Activated T-cell treated with anti-CD3 and anti-CD28 coated beads for 48 hours (primary cell): ENCODE data around the gene KLK1.

Experiments used
- DNase-seq: peaks from one replicate; pipeline ENCODE4 v3.0.0-alpha.2; 2020; ENCODE audit warnings: low read depth

Gene KLK1

DNA sequence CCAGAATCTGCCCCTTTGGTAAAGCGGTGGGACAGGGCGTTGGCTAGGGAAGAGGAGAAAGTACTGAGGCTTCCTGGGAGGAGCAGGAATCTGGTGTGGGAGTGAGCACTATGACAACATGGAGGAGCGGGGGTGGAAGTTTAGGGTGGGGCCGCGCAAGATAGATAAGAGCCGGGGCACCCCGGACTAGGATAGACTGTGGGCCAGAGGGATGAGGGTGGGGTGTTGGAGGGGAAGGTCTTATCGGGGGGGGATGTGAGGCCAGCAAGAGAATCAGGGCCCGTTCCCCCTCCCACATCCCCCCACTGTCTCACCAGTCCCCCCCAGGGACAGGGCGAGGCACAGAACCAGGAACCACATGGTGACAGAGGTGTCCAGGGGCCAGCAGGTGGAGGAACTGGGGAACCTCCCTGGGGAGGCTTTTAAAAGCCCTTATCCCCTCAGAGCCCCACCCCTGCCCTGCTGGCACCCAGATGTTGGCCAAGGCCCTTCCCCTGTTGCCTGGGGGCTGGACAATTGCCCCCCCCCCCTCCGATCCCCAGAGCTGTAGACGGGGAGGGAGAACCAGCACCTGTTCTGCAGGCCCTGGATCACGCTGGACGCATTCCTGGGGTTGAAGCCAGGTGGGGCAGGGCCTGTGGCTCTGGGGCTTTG, at the start of gene KLK1:
KLK1 (minus strand) TSS at position 399 of the 654 bp plus-strand sequence; CDS start at position 360, 39 bp downstream.
- DNase-seq: no peak

DNA sequence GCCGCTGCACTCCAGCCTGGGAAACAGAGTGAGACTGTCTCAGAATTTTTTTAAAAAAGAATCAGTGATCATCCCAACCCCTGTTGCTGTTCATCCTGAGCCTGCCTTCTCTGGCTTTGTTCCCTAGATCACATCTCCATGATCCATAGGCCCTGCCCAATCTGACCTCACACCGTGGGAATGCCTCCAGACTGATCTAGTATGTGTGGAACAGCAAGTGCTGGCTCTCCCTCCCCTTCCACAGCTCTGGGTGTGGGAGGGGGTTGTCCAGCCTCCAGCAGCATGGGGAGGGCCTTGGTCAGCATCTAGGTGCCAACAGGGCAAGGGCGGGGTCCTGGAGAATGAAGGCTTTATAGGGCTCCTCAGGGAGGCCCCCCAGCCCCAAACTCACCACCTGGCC, 49.5 kb upstream of the KLK1 start, which contains the start of gene KLK2:
KLK2 (plus strand) TSS at position 384 of the 400 bp plus-strand sequence. CDS start 35 bp downstream, outside the sequence.
- DNase-seq: no peak

DNA sequence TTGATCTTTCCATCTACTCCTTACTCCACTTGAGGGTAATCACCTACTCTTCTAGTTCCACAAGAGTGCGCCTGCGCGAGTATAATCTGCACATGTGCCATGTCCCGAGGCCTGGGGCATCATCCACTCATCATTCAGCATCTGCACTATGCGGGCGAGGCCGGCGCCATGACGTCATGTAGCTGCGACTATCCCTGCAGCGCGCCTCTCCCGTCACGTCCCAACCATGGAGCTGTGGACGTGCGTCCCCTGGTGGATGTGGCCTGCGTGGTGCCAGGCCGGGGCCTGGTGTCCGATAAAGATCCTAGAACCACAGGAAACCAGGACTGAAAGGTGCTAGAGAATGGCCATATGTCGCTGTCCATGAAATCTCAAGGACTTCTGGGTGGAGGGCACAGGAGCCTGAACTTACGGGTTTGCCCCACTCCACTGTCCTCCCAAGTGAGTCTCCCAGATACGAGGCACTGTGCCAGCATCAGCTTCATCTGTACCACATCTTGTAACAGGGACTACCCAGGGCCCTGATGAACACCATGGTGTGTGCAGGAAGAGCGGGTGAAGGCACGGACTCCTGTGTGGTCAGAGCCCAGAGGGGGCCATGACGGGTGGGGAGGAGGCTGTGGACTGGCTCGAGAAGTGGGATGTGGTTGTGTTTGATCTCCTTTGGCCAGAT, 47.0 kb upstream of the KLK1 start:
- peak; percentile 36 for DNase-seq

DNA sequence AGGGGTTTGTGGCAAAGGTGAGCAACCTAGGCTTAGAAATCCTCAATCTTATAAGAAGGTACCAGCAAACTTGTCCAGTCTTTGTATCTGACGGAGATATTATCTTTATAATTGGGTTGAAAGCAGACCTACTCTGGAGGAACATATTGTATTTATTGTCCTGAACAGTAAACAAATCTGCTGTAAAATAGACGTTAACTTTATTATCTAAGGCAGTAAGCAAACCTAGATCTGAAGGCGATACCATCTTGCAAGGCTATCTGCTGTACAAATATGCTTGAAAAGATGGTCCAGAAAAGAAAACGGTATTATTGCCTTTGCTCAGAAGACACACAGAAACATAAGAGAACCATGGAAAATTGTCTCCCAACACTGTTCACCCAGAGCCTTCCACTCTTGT, 45.9 kb upstream of the KLK1 start:
- no peak for DNase-seq

DNA sequence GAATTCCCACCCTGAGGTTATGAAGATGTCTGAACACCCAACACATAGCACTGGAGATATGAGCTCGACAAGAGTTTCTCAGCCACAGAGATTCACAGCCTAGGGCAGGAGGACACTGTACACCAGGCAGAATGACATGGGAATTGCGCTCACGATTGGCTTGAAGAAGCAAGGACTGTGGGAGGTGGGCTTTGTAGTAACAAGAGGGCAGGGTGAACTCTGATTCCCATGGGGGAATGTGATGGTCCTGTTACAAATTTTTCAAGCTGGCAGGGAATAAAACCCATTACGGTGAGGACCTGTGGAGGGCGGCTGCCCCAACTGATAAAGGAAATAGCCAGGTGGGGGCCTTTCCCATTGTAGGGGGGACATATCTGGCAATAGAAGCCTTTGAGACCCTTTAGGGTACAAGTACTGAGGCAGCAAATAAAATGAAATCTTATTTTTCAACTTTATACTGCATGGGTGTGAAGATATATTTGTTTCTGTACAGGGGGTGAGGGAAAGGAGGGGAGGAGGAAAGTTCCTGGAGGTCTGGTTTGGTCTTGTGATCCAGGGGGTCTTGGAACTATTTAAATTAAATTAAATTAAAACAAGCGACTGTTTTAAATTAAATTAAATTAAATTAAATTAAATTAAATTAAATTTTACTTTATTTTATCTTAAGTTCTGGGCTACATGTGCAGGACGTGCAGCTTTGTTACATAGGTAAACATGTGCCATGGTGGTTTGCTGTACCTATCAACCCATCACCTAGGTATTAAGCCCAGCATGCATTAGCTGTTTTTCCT, 38.1 kb upstream of the KLK1 start:
- no peak for DNase-seq

DNA sequence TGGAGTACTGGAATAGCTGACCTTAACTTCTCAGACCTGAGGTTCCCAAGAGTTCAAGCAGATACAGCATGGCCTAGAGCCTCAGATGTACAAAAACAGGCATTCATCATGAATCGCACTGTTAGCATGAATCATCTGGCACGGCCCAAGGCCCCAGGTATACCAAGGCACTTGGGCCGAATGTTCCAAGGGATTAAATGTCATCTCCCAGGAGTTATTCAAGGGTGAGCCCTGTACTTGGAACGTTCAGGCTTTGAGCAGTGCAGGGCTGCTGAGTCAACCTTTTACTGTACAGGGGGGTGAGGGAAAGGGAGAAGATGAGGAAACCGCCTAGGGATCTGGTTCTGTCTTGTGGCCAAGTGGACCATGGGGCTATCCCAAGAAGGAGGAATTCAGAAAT, 37.4 kb upstream of the KLK1 start:
- no peak for DNase-seq

DNA sequence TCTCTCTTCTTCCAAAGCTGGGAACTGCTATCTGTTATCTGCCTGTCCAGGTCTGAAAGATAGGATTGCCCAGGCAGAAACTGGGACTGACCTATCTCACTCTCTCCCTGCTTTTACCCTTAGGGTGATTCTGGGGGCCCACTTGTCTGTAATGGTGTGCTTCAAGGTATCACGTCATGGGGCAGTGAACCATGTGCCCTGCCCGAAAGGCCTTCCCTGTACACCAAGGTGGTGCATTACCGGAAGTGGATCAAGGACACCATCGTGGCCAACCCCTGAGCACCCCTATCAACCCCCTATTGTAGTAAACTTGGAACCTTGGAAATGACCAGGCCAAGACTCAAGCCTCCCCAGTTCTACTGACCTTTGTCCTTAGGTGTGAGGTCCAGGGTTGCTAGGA, 36.3 kb upstream of the KLK1 start:
- DNase-seq: no peak

DNA sequence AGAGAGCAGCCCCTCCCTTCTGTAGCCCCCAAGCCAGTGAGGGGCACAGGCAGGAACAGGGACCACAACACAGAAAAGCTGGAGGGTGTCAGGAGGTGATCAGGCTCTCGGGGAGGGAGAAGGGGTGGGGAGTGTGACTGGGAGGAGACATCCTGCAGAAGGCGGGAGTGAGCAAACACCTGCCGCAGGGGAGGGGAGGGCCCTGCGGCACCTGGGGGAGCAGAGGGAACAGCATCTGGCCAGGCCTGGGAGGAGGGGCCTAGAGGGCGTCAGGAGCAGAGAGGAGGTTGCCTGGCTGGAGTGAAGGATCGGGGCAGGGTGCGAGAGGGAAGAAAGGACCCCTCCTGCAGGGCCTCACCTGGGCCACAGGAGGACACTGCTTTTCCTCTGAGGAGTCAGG, 35.3 kb upstream of the KLK1 start:
- DNase-seq: no peak

DNA sequence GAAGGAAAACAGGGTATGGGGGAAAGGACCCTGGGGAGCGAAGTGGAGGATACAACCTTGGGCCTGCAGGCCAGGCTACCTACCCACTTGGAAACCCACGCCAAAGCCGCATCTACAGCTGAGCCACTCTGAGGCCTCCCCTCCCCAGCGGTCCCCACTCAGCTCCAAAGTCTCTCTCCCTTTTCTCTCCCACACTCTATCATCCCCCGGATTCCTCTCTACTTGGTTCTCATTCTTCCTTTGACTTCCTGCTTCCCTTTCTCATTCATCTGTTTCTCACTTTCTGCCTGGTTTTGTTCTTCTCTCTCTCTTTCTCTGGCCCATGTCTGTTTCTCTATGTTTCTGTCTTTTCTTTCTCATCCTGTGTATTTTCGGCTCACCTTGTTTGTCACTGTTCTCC, 33.8 kb upstream of the KLK1 start:
- DNase-seq: no peak

DNA sequence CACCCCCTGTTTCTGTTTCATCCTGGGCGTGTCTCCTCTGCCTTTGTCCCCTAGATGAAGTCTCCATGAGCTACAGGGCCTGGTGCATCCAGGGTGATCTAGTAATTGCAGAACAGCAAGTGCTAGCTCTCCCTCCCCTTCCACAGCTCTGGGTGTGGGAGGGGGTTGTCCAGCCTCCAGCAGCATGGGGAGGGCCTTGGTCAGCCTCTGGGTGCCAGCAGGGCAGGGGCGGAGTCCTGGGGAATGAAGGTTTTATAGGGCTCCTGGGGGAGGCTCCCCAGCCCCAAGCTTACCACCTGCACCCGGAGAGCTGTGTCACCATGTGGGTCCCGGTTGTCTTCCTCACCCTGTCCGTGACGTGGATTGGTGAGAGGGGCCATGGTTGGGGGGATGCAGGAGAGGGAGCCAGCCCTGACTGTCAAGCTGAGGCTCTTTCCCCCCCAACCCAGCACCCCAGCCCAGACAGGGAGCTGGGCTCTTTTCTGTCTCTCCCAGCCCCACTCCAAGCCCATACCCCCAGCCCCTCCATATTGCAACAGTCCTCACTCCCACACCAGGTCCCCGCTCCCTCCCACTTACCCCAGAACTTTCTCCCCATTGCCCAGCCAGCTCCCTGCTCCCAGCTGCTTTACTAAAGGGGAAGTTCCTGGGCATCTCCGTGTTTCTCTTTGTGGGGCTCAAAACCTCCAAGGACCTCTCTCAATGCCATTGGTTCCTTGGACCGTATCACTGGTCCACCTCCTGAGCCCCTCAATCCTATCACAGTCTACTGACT, 31.2 kb upstream of the KLK1 start, which contains the start of gene KLK3:
KLK3 (plus strand) TSS at position 280 of the 775 bp plus-strand sequence; CDS start at position 321, 41 bp downstream.
- no peak for DNase-seq

DNA sequence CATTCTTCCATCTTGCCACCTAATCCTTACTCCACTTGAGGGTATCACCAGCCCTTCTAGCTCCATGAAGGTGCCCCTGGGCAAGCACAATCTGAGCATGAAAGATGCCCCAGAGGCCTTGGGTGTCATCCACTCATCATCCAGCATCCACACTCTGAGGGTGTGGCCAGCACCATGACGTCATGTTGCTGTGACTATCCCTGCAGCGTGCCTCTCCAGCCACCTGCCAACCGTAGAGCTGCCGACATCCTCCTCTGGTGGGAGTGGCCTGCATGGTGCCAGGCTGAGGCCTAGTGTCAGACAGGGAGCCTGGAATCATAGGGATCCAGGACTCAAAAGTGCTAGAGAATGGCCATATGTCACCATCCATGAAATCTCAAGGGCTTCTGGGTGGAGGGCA, 28.0 kb upstream of the KLK1 start:
- no peak for DNase-seq

DNA sequence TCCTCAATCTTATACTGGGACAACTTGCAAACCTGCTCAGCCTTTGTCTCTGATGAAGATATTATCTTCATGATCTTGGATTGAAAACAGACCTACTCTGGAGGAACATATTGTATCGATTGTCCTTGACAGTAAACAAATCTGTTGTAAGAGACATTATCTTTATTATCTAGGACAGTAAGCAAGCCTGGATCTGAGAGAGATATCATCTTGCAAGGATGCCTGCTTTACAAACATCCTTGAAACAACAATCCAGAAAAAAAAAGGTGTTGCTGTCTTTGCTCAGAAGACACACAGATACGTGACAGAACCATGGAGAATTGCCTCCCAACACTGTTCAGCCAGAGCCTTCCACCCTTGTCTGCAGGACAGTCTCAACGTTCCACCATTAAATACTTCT, 27.2 kb upstream of the KLK1 start:
- no peak for DNase-seq

DNA sequence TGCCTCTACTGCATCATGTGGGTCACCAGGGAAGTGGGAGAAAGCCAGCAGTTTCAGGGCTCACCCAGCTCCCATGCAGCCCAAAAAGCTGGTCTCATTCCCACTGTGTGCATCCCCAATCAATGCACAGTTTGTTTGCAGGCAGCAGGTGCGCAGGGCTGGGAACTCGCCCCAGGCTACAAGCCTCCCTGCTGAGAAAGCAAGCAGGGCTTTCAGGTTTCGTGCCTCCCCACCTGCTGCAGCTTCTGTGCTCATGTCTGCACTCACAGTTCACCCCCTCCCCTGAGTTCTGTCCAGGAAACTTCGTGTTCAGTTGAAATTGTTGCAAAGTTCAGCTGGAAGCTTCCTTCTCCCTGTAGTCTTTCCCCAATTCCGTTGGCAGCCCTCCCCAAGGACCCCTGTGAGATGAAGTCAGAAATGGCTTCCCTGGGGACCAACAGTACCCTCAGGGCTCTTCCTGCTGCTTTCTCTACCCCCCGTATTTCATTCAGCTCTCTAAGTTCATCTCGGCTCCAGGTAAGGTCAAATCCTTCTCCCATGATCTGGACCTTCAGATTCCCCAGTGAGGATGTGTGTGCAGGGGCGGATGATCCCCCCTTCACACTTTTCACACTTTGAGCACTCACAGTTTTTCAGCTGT, 20.8 kb upstream of the KLK1 start:
- DNase-seq: no peak

DNA sequence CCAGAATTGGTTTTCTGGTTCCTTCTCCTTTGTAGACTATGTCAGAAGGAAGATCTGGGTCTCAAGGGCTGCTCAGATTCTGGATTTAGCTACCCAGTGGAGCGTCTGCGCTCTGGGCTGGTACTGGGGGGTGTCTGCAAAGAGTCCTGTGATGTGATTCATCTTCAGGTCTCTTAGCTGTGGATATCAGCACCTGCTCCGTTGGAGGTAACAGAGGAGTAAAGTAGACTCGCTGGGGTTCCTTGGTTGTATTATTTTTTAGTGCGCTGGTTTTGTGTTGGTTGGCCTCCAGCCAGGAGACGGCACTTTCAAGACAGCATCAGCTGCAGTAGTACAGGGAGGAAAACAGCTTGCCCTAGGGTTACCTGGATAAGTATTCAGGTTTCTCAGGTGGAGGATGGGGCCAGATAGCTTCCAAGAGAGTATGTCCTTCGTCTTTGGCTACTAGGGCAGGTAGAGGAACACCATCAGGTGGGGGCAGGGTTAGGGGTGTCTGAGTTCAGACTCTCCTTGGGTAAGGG, 20.2 kb upstream of the KLK1 start:
- DNase-seq: no peak

DNA sequence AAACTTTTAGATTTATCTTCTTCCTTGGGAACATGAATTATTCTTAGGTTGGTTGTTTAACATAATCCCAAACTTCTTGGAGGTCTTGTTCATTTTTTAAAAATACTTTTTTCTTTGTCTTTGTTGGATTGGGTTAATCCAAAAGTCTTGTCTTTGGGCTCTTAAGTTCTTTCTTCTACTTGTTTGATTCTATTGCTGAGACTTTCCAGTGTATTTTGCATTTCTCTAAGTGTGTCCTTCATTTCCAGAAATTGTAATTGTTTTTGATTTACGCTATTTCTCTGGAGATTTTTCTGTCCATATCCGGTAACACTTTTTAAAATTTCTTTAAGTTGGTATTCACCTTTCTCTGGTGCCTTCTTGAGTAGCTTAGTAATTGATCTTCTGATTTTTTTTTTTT, 19.6 kb upstream of the KLK1 start:
- no peak for DNase-seq

DNA sequence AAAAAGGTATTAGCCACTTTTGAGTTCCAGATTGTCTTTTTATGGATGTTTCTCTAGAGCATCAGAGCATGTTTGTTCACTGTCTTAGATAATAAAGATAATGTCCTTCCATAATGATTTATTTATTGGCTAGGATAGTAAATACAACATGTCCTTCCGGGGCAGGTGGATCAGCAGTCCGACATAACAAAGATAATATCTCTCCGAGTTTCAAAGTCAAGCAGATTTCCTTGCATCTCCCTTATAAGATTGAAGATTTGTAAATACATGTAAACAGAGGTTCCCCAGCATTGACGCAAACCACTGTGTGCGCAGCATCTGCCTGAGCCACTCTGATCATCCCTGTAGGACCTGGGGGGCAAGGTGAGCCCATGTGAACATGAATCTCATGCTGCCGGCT, 18.5 kb upstream of the KLK1 start:
- no peak for DNase-seq

DNA sequence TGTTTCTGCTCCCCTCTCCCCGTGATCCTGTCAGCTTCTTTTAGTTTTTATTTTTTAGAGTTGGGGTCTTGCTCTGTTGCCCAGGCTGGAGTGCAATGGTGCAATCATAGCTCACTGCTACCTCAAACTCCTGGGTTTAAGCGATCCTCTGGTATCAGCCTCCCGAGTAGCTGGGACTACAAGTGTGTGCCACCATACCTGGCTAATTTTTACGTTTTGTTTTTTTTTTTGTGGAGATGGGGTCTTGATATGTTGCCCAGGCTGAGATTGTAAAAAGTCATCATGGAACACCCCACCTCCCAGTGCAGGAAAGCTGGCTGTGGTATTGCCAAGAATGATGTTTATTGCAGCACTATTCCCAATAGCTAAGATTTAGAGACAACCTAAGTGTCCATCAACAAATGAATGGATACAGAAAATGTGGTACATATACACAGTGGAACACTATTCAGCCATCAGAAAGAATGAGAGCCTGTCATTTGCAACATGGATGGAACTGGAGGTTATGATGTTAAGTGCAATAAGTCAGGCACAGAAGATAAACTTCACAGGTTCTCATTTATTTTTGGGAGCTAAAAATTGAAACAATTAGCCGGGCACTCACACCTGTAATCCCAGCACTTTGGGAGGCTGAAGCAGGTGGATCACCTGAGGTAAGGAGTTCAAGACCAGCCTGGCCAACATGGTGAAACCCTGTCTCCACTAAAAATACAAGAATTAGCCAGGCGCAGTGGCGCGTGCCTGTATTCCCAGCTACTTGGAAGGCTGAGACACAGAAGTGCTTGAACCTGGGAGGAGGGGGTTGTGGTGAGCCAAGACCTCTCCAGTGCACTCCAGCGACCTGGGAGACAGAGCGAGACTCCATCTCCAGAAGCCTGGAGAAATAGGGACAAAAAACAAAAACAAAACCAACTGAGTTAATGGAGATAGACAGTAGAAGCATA, 16.4 kb upstream of the KLK1 start:
- DNase-seq: no peak

DNA sequence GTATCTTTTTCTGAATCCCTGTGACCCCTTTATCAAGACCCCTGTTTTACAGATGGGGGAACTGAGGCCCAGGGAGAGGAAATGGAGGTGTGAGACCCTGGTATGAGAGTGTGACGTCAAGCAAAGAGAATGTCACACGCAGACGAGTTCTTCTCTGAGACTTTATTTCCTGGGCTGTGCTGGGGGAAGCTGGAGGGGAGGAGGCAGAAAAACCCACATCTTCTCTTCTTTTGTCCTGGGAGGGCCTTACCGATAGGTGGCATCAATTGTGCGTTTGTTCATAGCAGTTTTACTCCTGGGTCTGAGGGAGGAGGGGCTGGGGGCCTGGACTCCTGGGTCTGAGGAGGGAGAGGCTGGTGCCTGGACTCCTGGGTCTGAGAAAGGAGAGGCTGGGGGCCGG, 14.7 kb upstream of the KLK1 start:
- DNase-seq: no peak

DNA sequence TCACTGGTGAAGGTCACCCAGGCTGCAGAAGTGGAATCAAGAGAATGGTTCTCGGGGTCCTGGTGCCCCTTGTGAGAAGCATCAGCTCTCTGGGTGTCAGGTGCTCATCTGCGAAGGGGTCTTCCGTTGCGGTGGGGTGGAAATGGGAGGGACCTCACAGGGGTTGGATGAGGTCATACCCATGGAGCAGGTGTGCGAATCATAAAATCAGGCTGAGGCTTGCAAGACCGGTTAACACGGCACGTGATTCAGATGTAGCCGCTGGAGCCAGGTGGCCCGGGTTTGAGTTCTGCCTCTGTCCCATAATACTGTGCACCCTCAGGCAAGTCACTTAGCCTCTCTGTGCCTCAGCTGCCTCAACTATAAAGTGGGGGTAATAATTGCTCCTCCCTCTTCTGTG, 13.7 kb upstream of the KLK1 start:
- DNase-seq: no peak

DNA sequence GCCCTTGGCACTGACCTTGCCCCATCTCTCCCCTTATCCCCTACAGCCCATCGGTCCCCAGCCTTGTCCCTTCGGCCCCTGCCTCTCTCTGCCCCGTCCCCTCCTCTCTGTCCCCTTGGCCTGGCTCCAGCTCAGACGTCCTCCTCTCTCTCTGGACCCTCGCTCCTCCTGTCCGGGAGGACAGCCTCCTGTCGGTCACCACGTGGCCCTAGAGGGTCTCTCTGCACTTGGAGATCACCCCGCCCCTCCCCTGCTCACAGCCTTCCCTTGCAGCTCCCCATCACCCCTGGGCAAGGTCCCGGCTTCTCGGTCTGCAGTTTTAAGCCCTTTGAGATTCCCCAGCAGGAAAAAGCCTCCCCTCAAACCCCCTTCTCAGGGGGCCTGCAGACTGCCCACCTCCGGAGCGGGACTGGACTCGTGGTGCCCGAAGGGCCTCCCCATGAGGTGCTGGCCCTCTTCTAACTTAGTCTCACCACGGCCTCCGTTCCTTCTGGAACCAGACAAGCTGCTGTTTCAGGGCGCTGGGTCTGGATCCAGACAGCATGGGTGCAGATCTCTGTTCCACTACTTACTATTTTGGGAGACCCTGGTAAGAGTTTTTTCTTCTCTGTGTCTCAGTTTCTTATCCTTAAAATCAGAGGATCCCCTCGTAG, 13.1 kb upstream of the KLK1 start:
- DNase-seq: no peak
